GM19043 (cell line): ENCODE data around the gene GALNS.

ENCODE experiments used
- ATAC-seq: cut with Tn5 transposase; IDR thresholded peaks from one replicate; pipeline ENCODE4 v1.9.1; 2021; ENCODE audit warnings: low read depth; ENCODE audit not compliant: unreplicated experiment

The GALNS gene

GRCh38 chr16:88877564-88878289 lies 21.0 kb upstream of the GALNS start:
- ATAC-seq: no peak

- ATAC-seq: no peak
Observed at GRCh38 chr16:88876942-88877526, 20.3 kb upstream of the GALNS start.

GRCh38 chr16:88875703-88876234 lies 19.0 kb upstream of the GALNS start:
- ATAC-seq: no peak

GRCh38 chr16:88874938-88875599 lies 18.3 kb upstream of the GALNS start:
- no peak for ATAC-seq

- no peak for ATAC-seq
Observed at GRCh38 chr16:88872650-88873331, 16.0 kb upstream of the GALNS start.

- no peak for ATAC-seq
Observed at GRCh38 chr16:88871730-88872416, 15.1 kb upstream of the GALNS start.

- ATAC-seq: no peak
Observed at GRCh38 chr16:88871349-88871702, 14.6 kb upstream of the GALNS start.

- ATAC-seq: no peak
Observed at GRCh38 chr16:88870608-88871348, 14.0 kb upstream of the GALNS start.

- ATAC-seq: no peak
Observed at GRCh38 chr16:88869673-88869980, 12.9 kb upstream of the GALNS start.

GRCh38 chr16:88868974-88869672 lies 12.4 kb upstream of the GALNS start:
- ATAC-seq: no peak

GRCh38 chr16:88867581-88868246 lies 11.0 kb upstream of the GALNS start:
- ATAC-seq: no peak

GRCh38 chr16:88866151-88866920 lies 9.6 kb upstream of the GALNS start, which contains the start of gene PABPN1L:
TSS of gene PABPN1L (minus strand) at chr16:88866660. CDS start at chr16:88866606, 54 bp downstream.
- no peak for ATAC-seq

- no peak for ATAC-seq
Observed at GRCh38 chr16:88865742-88866141, 9.0 kb upstream of the GALNS start.

- no peak for ATAC-seq
Observed at GRCh38 chr16:88865310-88865709, 8.6 kb upstream of the GALNS start.

GRCh38 chr16:88864521-88864920 lies 7.8 kb upstream of the GALNS start:
- no peak for ATAC-seq

- ATAC-seq: no peak
Observed at GRCh38 chr16:88864099-88864498, 7.4 kb upstream of the GALNS start.

- ATAC-seq: no peak
Observed at GRCh38 chr16:88863426-88863825, 6.7 kb upstream of the GALNS start.

GRCh38 chr16:88862968-88863367 lies 6.2 kb upstream of the GALNS start:
- ATAC-seq: no peak
